LNCaP clone FGC (cell line): Measurements from ENCODE around the gene ERBB2.

Experiments used
- DNase-seq: peaks from one replicate; pipeline ENCODE4 v3.0.0-alpha.2; 2011; ENCODE audit warnings: low read depth
- H3K4me3 ChIP-seq: 2 replicates; pipeline ENCODE4 v1.5.1; 2011; ENCODE audit warnings: mild to moderate bottlenecking, low read depth, low read length, control low read depth
- CTCF ChIP-seq: IDR thresholded peaks from 2 replicates; pipeline ENCODE4 v1.5.1; 2012; ENCODE audit warnings: mild to moderate bottlenecking; ENCODE audit not compliant: control insufficient read depth, insufficient read depth; ENCODE audit errors: extremely low read depth

Gene ERBB2

GRCh38 chr17:39765766-39766165, 65.9 kb downstream of the ERBB2 start:
- no peak overlapping the region for H3K4me3 ChIP-seq
- TF ChIP-seq CTCF, result no peak
- DNase-seq, result no peak

- no peak for TF ChIP-seq CTCF
- no peak overlapping the region for H3K4me3 ChIP-seq
- no peak for DNase-seq
Observed at GRCh38 chr17:39767147-39767546, 67.3 kb downstream of the ERBB2 start.

GRCh38 chr17:39769974-39770587, 70.2 kb downstream of the ERBB2 start:
- no peak overlapping the region for H3K4me3 ChIP-seq

GRCh38 chr17:39772415-39772814, 72.6 kb downstream of the ERBB2 start:
- no peak for TF ChIP-seq CTCF
- DNase-seq, result no peak
- H3K4me3 ChIP-seq, result no peak overlapping the region

More at GRCh38 chr17:39769974-39770587, 70.2 kb downstream of the ERBB2 start:
- peak; percentile 50 for DNase-seq
- no peak for TF ChIP-seq CTCF

GRCh38 chr17:39772987-39773934, 73.4 kb downstream of the ERBB2 start:
- no peak for TF ChIP-seq CTCF
- H3K4me3 ChIP-seq, result no peak overlapping the region
- DNase-seq, result no peak

GRCh38 chr17:39774047-39774446, 74.2 kb downstream of the ERBB2 start:
- H3K4me3 ChIP-seq, result no peak overlapping the region
- no peak for DNase-seq
- no peak for TF ChIP-seq CTCF
